Sigmoid colon (tissue), 7 donors: ENCODE measurements around the gene ZNF284. TPM values are rescaled to one million over a fixed set of nuclear protein-coding genes. Genes with fewer than 3 reads are reported as not detected.
"Not testable (repeated sequence)": the region's sequence is repeated elsewhere in the genome, so short reads cannot be mapped to it uniquely, and the experiment has no call there.

Experiments
- DNase-seq: peaks from one replicate; pipeline ENCODE4 v3.0.0-alpha.2; 2019
- H3K27ac ChIP-seq, 4 donors: fragments of 200-600 bp; sonication (generic); one replicate each; pipeline ENCODE4 v1.5.1; 2016 to 2019; ENCODE audit warnings: mild to moderate bottlenecking in 1 of 4
- H3K27me3 ChIP-seq, 3 donors: fragments of 200-600 bp; sonication (generic); one replicate each; pipeline ENCODE4 v1.5.1; 2019; ENCODE audit warnings: mild to moderate bottlenecking in 1 of 3
- H3K36me3 ChIP-seq, 4 donors: fragments of 200-600 bp; sonication (generic); one replicate each; pipeline ENCODE4 v1.5.1; 2016 to 2019
- H3K4me1 ChIP-seq, 4 donors: fragments of 200-600 bp; sonication (generic); one replicate each; pipeline ENCODE4 v1.5.1; 2017 to 2019
- H3K4me3 ChIP-seq, 4 donors: fragments of 200-600 bp; sonication (generic); one replicate each; pipeline ENCODE4 v1.5.1; 2017 to 2019; ENCODE audit warnings: mild to moderate bottlenecking in 2 of 4, moderate library complexity in 1 of 4
- H3K9me3 ChIP-seq, 4 donors: fragments of 200-600 bp in 3 of 4; sonication (generic) in 3 of 4; one replicate each; pipeline versions ENCODE4 v1.5.1 to v1.6.1; 2013 to 2019
- EP300 ChIP-seq, 4 donors: sonication (generic); formaldehyde crosslinking; IDR thresholded peaks; one replicate each; pipeline ENCODE4 v1.6.1; 2017; ENCODE audit warnings: antibody characterized with exemption in 4 of 4
- POLR2A ChIP-seq, 2 donors: fragments of 450-650 bp; IDR thresholded peaks; one replicate each; pipeline ENCODE4 v1.6.1; 2016; ENCODE audit warnings: antibody characterized with exemption in 2 of 2, mild to moderate bottlenecking in 2 of 2, moderate library complexity in 2 of 2
- POLR2AphosphoS5 ChIP-seq, 4 donors: sonication (generic); formaldehyde crosslinking; IDR thresholded peaks; one replicate each; pipeline ENCODE4 v1.6.1; 2017; ENCODE audit warnings: antibody characterized with exemption in 4 of 4
- WGBS, 2 donors: extraction: QIAGEN DNeasy Blood & Tissue Kit; methylation state at CpG; one replicate each; pipeline ENCODE4 v1.1.7; 2013; 5-methylcytosine and 5-hydroxymethylcytosine counted together
- intact Hi-C: fragments of 100-400 bp; cut with DNase I; formaldehyde crosslinking; loops from one replicate; pipeline ENCODE4 v1.15.1; 2023
- polyA plus RNA-seq, 3 donors: library from polyadenylated mRNA; stranded (reverse); fragments of 200-250 nt; gene quantifications; one replicate each; pipeline ENCODE4 v1.2.3, GENCODE V29; 2013
- total RNA-seq, 4 donors: library from RNA; depleted of rRNA; stranded (reverse); fragments of >200 nt; gene quantifications; one replicate each; pipeline ENCODE4 v1.1.0, GENCODE V29; 2016
- TF ChIP-seq, protein P1 (sequence below), 4 experiments: fragments of 450-650 bp in 3 of 4; fragments of 200-600 bp in 1 of 4; IDR thresholded peaks; one replicate each; pipeline ENCODE4 v1.5.1; 2016 to 2019; ENCODE audit warnings: antibody characterized with exemption in 4 of 4, mild to moderate bottlenecking in 3 of 4, moderate library complexity in 2 of 4
- donor health status: healthy with polysubstance abuse.
- donor health status: Bipolar disorder and iron deficiency.
- donor health status: healthy.

Gene ZNF284
- total and polyA plus RNA-seq, 7 donors, result 0.46 to 3.6 (median 1.8) TPM

DNA sequence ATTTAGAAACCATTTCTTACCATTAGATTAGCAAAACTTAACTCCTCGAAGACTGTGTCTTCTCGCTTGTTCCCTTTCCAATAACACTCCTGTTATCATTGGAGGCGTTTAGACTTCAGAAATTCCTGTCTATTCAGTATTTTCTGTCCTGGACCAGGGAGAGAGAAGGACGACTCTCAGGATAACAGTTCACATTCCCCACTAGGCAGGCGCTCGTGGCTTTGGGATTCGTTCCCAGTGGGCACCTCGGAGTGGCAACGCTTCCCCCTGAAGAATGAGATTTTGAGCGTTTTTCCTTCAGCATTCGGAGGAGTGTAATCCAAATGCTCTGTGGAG lies 40.8 kb downstream of the ZNF284 start:
- intact Hi-C loops, result loop anchor here (1.0 to 10.0 kb wide), 10 partner anchors 18 to 242 kb away; partner anchors contain the start of genes ZNF112, ZNF155, ZNF223 and ZNF224

DNA sequence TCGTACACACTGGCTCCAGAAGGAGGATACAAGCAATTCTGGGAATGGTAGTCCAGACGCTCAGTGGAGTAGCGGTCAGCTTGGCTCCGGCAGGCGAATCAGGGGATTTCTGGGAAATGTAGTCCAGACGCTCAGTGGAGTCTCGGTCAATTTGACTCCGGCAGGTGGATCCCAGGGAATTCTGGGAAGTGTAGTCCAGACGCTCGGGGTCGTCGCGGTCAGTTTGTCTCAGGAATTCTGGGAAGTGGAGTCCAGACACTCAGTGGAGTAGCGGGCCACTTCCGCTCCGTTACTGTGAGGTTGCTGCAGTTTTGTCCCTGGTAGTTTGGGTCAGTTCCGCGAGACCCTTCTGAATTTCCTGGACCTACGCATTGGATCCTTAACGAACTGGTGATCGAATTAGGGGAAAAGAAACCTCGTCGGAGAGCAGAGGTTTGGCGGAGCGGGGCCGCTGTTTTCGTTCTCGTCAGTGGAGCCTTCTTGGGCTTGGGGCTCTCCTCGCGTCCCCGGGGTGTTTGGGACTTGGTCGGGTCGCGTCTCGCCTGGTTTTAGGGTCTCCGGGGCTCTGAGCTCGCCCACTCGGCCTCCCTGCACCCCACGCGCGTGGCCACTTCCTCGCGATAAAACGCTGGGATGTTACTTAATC lies 41.3 kb downstream of the ZNF284 start, which contains the start of gene ZNF225:
Gene ZNF225, plus strand, starts transcription at position 262 of the 646 bp plus-strand sequence. CDS start 2,429 bp downstream, outside the sequence.
- 0% methylated on average over 44 of the region's 44 CpGs for WGBS, 2 donors

More for the DNA sequence above, 40.8 kb downstream of the ZNF284 start:
- Histone ChIP-seq H3K27ac (peak overlapping the region; percentile 76 to 83 (median 82)), H3K9me3 (peaks cover 0 to 14% (median 8%) of the 10 kb centered on the region in 4 donors), H3K4me3 (peak overlapping the region; percentile 48 to 79 (median 64)), H3K36me3 (peaks cover 0 to 41% (median 9%) of the 10 kb centered on the region in 4 donors), H3K4me1 (peaks cover 0 to 24% (median 20%) of the 10 kb centered on the region in 4 donors), H3K27me3 (no peaks in the 10 kb centered on the region)
- TF ChIP-seq EP300 (IDR thresholded peaks at IDR 0.05), result no peak
- no peak for TF ChIP-seq POLR2AphosphoS5 (IDR thresholded peaks at IDR 0.05)
- no peak for TF ChIP-seq POLR2A (IDR thresholded peaks at IDR 0.05)
- TF ChIP-seq, protein P1, sequence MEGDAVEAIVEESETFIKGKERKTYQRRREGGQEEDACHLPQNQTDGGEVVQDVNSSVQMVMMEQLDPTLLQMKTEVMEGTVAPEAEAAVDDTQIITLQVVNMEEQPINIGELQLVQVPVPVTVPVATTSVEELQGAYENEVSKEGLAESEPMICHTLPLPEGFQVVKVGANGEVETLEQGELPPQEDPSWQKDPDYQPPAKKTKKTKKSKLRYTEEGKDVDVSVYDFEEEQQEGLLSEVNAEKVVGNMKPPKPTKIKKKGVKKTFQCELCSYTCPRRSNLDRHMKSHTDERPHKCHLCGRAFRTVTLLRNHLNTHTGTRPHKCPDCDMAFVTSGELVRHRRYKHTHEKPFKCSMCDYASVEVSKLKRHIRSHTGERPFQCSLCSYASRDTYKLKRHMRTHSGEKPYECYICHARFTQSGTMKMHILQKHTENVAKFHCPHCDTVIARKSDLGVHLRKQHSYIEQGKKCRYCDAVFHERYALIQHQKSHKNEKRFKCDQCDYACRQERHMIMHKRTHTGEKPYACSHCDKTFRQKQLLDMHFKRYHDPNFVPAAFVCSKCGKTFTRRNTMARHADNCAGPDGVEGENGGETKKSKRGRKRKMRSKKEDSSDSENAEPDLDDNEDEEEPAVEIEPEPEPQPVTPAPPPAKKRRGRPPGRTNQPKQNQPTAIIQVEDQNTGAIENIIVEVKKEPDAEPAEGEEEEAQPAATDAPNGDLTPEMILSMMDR (IDR thresholded peaks at IDR 0.05), result no peak
- WGBS, 2 donors, result 0 to 1% methylated on average over 11 of the region's 11 CpGs
- DNase-seq, result no peak

DNA sequence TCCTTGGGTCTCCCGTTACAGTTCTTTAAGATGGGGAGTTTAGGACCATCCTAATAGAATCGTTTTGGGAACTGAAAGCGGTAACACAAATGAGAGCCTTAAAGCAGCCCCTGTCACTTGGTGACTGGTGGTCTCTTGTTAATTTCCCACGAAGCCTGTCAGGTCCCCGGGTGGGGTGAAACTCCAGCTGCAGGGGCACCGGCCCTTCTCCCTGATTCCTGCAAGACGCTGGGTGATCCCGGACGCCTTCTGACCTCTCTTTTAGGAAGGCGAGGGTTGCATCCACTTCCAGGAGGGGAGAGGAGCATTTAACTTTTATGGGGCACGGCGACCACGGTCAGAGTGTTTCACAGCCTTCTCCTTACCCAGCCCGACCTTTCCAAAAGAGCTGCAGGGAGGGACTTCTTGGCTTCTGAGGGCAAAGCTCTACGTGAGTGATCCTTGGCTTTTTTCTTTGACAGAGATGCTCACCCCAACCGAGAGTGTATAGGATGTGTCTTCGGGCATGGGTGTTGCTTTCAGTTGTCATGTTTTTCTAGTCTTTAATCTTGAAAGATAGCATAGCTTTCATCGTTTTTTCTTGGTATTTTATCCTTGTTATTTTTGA lies 41.9 kb downstream of the ZNF284 start:
- intact Hi-C loops, result loop anchor here (1.0 to 10.0 kb wide), 10 partner anchors 19 to 241 kb away; partner anchors contain the start of genes ZNF112, ZNF155, ZNF223 and ZNF224
- no peaks in the 10 kb centered on the region for H3K27me3 ChIP-seq
- WGBS, 2 donors, result 4% methylated on average over 18 of the region's 18 CpGs
- H3K4me3 ChIP-seq, result peak overlapping the region; percentile 48 to 79 (median 64)
- TF ChIP-seq POLR2A (IDR thresholded peaks at IDR 0.05) (no peak), EP300 (IDR thresholded peaks at IDR 0.05) (no peak), POLR2AphosphoS5 (IDR thresholded peaks at IDR 0.05) (no peak)
- TF ChIP-seq, protein P1 (IDR thresholded peaks at IDR 0.05), result no peak
- H3K36me3 ChIP-seq, result peaks cover 3 to 45% (median 18%) of the 10 kb centered on the region in 4 donors
- H3K27ac ChIP-seq, result peak overlapping the region; percentile 76 to 83 (median 82)
- H3K9me3 ChIP-seq, result peaks cover 0 to 7% (median 2%) of the 10 kb centered on the region in 4 donors
- peaks cover 0 to 24% (median 20%) of the 10 kb centered on the region in 4 donors for H3K4me1 ChIP-seq
- no peak for DNase-seq

More for the DNA sequence above, 41.3 kb downstream of the ZNF284 start, which contains the start of gene ZNF225:
- TF ChIP-seq POLR2AphosphoS5 (IDR thresholded peaks at IDR 0.05) (peak; percentile 43 to 81 (median 73)), EP300 (IDR thresholded peaks at IDR 0.05) (peak in 1 of 4 donors; percentile 25), POLR2A (IDR thresholded peaks at IDR 0.05) (no peak)
- TF ChIP-seq, protein P1 (IDR thresholded peaks at IDR 0.05), result no peak
- Histone ChIP-seq H3K27ac (peak within 1 kb of the TSS; percentile 76 to 83 (median 82)), H3K9me3 (peaks cover 0 to 9% (median 4%) of the 10 kb centered on the region in 4 donors), H3K4me1 (peaks cover 0 to 24% (median 20%) of the 10 kb centered on the region in 4 donors), H3K4me3 (peak within 1 kb of the TSS; percentile 48 to 79 (median 64)), H3K36me3 (peaks cover 0 to 41% (median 13%) of the 10 kb centered on the region in 4 donors), H3K27me3 (no peaks in the 10 kb centered on the region)
- intact Hi-C loops, result loop anchor here (1.0 to 10.0 kb wide), 10 partner anchors 18 to 242 kb away; partner anchors contain the start of genes ZNF112, ZNF155, ZNF223 and ZNF224
- DNase-seq, result peak; percentile 98

DNA sequence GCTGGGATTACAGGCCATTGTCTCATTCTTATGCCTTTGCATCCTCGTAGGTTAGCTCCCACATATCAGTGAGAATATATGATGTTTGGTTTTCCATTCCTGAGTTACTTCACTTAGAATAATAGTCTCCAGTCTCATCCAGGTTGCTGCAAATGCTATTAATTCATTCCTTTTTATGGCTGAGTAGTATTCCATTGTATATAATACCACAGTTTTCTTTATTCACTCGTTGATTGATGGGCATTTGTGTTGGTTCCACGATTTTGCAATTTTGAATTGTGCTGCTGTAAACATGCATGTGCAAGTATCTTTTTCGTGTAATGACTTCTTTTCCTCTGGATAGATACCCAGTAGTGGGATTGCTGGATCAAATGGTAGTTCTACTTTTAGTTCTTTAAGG lies 49.2 kb downstream of the ZNF284 start:
- H3K9me3 ChIP-seq, H3K4me3 ChIP-seq, DNase-seq, intact Hi-C loops, H3K27me3 ChIP-seq, H3K27ac ChIP-seq, H3K4me1 ChIP-seq: not testable (repeated sequence)
- H3K36me3 ChIP-seq, result peaks cover 27 to 99% (median 79%) of the 10 kb centered on the region in 4 donors
- WGBS, 2 donors, result 96 to 97% methylated on average over 4 of the region's 4 CpGs

GRCh38 chr19:44131955-44132354 lies 60.0 kb downstream of the ZNF284 start:
- H3K27ac ChIP-seq, result no peak overlapping the region
- intact Hi-C loops, result no loop called here
- WGBS, 2 donors, result 98% methylated on average over 5 of the region's 5 CpGs
- H3K4me3 ChIP-seq, result no peak overlapping the region
- no peaks in the 10 kb centered on the region for H3K27me3 ChIP-seq
- peaks cover 26 to 53% (median 34%) of the 10 kb centered on the region in 4 donors for H3K36me3 ChIP-seq
- DNase-seq, result no peak
- TF ChIP-seq POLR2A (IDR thresholded peaks at IDR 0.05) (no peak), POLR2AphosphoS5 (IDR thresholded peaks at IDR 0.05) (no peak), EP300 (IDR thresholded peaks at IDR 0.05) (no peak)
- TF ChIP-seq, protein P1 (IDR thresholded peaks at IDR 0.05), result no peak
- H3K9me3 ChIP-seq, result peaks cover 12 to 24% (median 17%) of the 10 kb centered on the region in 4 donors
- H3K4me1 ChIP-seq, result no peaks in the 10 kb centered on the region
